Osteocyte (in vitro differentiated cells): ENCODE data around the gene MSMP. TPM values are rescaled to one million over a fixed set of nuclear protein-coding genes. Genes with fewer than 3 reads are reported as not detected.

Experiments
- DNase-seq: peaks from one replicate; pipeline ENCODE4 v3.0.0; 2021; ENCODE audit warnings: mixed read lengths; ENCODE audit not compliant: unreplicated experiment; ENCODE audit errors: extremely low spot score
- H3K27ac Mint-ChIP-seq: one replicate; pipeline ENCODE4 v1.8.0; 2021; ENCODE audit warnings: mild to moderate bottlenecking, mixed read lengths; ENCODE audit not compliant: unreplicated experiment
- H3K27me3 Mint-ChIP-seq: one replicate; pipeline ENCODE4 v1.8.0; 2021; ENCODE audit warnings: mixed read lengths; ENCODE audit not compliant: unreplicated experiment
- H3K36me3 Mint-ChIP-seq: one replicate; pipeline ENCODE4 v1.8.0; 2021; ENCODE audit warnings: mixed read lengths; ENCODE audit not compliant: unreplicated experiment
- H3K4me1 Mint-ChIP-seq: one replicate; pipeline ENCODE4 v1.8.0; 2021; ENCODE audit warnings: mixed read lengths; ENCODE audit not compliant: unreplicated experiment
- H3K4me3 Mint-ChIP-seq: one replicate; pipeline ENCODE4 v1.8.0; 2021; ENCODE audit warnings: mild to moderate bottlenecking, moderate library complexity, mixed read lengths; ENCODE audit not compliant: unreplicated experiment
- H3K9me3 Mint-ChIP-seq: one replicate; pipeline ENCODE4 v1.8.0; 2021; ENCODE audit warnings: mixed read lengths; ENCODE audit not compliant: unreplicated experiment
- CTCF ChIP-seq: fragments of 200-600 bp; sonication (generic); IDR thresholded peaks from 2 replicates; pipeline ENCODE4 v1.5.0; 2021; ENCODE audit warnings: antibody characterized with exemption, mild to moderate bottlenecking, moderate library complexity
- total RNA-seq: library from RNA; stranded (reverse); gene quantifications from 2 replicates; pipeline ENCODE4 v1.2.1, GENCODE V29; 2021

The MSMP gene
- total RNA-seq, 1 donor from 2014 or later = 0.56 TPM

DNA sequence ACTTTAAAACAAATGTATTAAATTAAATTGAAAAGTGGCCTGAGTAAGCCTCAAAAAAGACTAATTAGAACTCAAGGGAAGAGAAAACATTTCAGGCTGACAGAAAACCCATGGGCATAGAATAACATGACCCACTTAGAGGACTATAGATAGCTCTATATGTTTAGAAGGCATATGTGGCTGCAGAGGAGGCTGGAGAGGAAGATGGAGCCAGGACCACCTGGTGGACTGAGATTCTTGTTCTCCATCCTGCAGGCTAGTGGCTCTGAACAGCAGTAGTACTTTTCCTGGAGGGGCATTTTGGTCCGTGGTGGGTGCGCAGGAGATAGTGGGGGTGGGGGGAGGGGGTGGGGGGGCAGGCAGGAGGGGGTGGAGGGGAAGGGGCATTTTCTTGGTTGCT is 27.0 kb upstream of the MSMP start:
- no peaks in the 10 kb centered on the region for H3K36me3 Mint-ChIP-seq
- no peak overlapping the region for H3K27ac Mint-ChIP-seq
- no peak overlapping the region for H3K4me3 Mint-ChIP-seq
- no peak for TF ChIP-seq CTCF
- H3K4me1 Mint-ChIP-seq = no peaks in the 10 kb centered on the region
- H3K27me3 Mint-ChIP-seq = peaks cover 47% of the 10 kb centered on the region
- H3K9me3 Mint-ChIP-seq = no peaks in the 10 kb centered on the region
- DNase-seq = no peak

GRCh38 chr9:35778496-35778895 is 24.4 kb upstream of the MSMP start:
- H3K9me3 Mint-ChIP-seq = no peaks in the 10 kb centered on the region
- no peaks in the 10 kb centered on the region for H3K36me3 Mint-ChIP-seq
- no peak overlapping the region for H3K27ac Mint-ChIP-seq
- no peak for DNase-seq
- peaks cover 32% of the 10 kb centered on the region for H3K27me3 Mint-ChIP-seq
- no peak overlapping the region for H3K4me3 Mint-ChIP-seq
- H3K4me1 Mint-ChIP-seq = no peaks in the 10 kb centered on the region
- TF ChIP-seq CTCF = no peak

DNA sequence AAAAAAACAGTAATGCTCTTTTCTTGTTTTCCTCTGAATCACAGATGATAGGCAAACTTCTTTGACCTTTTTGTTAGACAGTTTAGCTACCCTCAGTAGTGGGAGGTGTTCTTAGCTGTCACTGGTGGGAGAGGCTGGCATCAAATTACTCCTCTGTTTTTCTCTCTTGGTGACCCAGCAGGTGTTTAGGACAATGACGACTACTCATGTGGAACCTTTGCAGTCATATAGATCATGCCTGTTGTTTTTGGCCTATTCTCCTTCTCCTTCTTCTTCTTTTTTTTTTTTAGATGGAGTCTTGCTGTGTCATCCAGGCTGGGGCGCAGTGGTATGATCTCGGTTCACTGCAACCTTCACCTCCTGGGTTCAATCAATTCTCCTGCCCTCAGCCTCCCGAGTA is 21.9 kb upstream of the MSMP start:
- DNase-seq = no peak
- H3K27me3 Mint-ChIP-seq = peaks cover 24% of the 10 kb centered on the region
- no peak overlapping the region for H3K4me3 Mint-ChIP-seq
- no peak overlapping the region for H3K27ac Mint-ChIP-seq
- H3K9me3 Mint-ChIP-seq = no peaks in the 10 kb centered on the region
- no peaks in the 10 kb centered on the region for H3K36me3 Mint-ChIP-seq
- no peaks in the 10 kb centered on the region for H3K4me1 Mint-ChIP-seq
- no peak for TF ChIP-seq CTCF

GRCh38 chr9:35774907-35775635 is 21.0 kb upstream of the MSMP start:
- H3K27ac Mint-ChIP-seq = no peak overlapping the region
- no peaks in the 10 kb centered on the region for H3K9me3 Mint-ChIP-seq
- TF ChIP-seq CTCF = no peak
- no peak overlapping the region for H3K4me3 Mint-ChIP-seq
- no peaks in the 10 kb centered on the region for H3K36me3 Mint-ChIP-seq
- H3K27me3 Mint-ChIP-seq = peaks cover 15% of the 10 kb centered on the region
- no peak for DNase-seq
- H3K4me1 Mint-ChIP-seq = no peaks in the 10 kb centered on the region

DNA sequence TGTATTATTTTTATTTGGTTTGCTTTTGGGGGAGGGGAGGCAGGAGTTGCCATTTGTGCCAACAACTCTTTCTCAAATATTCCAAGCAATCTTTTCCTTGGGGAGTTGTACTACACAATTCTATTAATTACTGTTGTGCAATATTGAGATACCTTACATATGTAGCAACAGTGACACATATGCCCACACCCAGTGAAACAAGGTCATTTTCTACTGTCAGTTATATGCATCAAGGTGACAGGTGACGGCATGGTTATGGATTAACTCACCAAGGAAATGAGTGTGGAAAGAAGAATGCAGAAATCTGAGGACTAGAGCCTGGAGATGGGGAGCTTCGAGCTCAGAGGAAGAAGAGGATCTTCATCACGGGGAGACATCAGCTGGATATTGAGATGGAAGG is 17.9 kb upstream of the MSMP start:
- H3K4me1 Mint-ChIP-seq = no peaks in the 10 kb centered on the region
- no peaks in the 10 kb centered on the region for H3K9me3 Mint-ChIP-seq
- no peaks in the 10 kb centered on the region for H3K27me3 Mint-ChIP-seq
- DNase-seq = no peak
- no peak overlapping the region for H3K4me3 Mint-ChIP-seq
- no peaks in the 10 kb centered on the region for H3K36me3 Mint-ChIP-seq
- TF ChIP-seq CTCF = no peak
- no peak overlapping the region for H3K27ac Mint-ChIP-seq
